GM12801 (cell line): ENCODE results near the gene RPL36A.

Source experiments
- CTCF ChIP-seq: IDR thresholded peaks from one replicate; pipeline ENCODE4 v1.5.1; 2011; ENCODE audit warnings: control low read depth; ENCODE audit not compliant: insufficient read length; ENCODE audit errors: extremely low read depth

Gene RPL36A

GRCh38 chrX:101394372-101394771, 3.6 kb downstream of the RPL36A start:
- TF ChIP-seq CTCF: no peak

GRCh38 chrX:101395789-101396188, 5.0 kb downstream of the RPL36A start:
- no peak for TF ChIP-seq CTCF

DNA sequence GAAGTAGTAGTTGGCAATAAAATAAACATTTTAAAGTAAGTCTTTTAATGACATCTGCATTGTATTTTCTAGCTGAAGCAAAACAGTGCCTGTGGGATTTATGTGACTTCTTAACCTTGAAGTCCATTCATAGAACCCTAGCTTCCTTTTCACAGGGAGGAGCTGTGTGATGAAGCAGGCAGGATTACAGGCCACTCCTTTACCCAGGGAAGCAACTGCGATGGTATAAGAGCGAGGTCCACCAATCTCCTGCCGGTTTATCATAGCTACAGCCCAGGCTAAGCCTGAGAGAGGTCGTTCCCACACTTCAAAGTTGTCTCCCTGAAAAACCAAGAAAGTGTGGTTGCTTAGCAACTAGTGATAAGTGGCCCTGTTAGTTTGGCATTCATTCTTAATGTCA, 7.0 kb downstream of the RPL36A start:
- no peak for TF ChIP-seq CTCF

- no peak for TF ChIP-seq CTCF
Measured at GRCh38 chrX:101398694-101399093, 7.9 kb downstream of the RPL36A start.

DNA sequence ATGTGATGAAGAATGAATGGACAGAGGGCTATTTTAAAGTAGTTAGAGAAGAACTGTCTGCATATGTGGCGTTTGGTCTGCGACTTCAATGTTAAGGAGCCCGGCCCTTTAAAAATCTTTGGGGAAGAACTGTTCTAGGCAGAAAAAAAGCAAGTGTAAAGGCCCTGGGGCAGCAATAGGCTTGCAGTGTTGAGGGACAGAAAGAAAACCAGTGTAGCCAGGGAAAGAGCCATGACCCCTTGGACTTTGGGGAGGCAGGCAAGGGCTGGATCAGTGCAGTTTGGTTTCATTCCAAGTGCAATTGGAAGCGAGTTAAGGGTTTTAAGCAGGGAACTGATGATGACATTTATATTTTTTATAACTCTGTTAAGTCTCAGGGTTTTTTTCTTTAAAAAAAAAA, 9.0 kb downstream of the RPL36A start:
- TF ChIP-seq CTCF: no peak

DNA sequence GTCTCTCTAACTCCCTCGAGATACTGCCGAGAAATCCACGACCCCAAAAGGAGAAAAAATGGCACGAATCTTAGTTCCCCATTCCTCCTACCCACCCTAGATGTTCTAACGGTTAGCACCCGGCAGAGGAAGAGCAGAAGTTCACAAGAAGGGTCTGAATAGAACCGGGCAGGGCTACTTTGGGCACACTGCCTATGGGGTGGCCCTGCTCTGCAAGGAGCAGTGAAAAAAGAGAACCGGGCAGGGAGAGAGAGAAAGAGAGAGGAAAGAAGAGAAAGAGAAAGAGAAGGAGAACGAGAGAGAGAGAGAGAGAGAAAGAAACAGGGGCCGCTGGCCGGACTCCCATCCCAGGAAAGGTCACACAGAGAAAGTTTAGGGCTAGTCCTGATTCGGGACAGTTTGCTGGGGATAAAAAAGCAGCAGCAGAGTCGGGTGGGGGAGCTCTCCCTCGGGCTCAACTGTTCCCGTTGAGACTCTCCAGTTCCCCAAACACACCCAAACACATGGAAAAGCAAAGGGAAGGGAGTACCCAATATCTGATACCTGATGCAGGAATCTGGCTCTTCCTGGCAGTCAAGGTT, 16.4 kb downstream of the RPL36A start:
- no peak for TF ChIP-seq CTCF

DNA sequence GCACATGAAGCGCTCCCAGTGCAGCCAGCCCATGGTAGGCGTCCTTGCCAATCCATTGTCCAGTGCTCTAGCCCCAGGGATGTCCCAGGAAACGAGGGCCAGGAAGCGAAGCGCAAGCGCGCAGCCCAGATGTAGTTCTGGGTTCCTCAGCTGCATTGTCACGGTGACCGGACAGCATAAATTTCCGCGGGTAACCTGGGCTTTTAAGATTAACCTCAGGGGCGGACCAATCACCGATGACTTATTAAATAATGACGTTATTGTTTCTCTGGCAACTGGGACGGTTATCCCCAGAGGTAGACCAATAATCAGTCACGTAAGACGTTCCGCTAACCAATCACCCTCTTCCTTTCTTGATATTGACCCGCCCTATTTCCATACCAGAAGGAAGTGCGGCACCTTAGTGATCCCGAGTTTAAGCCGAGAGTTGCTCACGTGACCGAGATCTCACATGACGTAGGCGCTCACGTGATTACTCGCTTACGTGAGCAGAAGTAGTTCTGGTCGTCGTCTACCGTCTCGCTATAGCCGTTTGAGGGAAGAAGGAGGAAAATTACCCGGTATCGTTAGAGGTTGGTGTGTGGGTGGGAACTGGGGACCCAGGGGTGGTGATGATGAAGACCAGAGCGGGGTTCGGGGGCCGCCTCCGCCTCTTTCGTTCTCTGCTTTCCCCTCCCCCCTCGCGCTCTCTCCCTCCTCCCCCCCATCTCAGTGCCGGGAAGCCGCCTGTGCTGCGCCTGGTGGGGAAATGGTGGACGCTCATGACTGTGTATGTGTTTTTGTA, 17.1 kb downstream of the RPL36A start, which contains the start of the genes GLA and HNRNPH2:
GLA (minus strand) TSS at position 178 of the 784 bp plus-strand sequence; CDS start at position 156, 22 bp downstream.
HNRNPH2 (plus strand) TSS at position 475 of the 784 bp plus-strand sequence. CDS start 3,767 bp downstream, outside the sequence.
- no peak for TF ChIP-seq CTCF
